SU-DHL-6 (cell line): ENCODE data around the gene ALDH1A3.

Experiments used
- H2AFZ ChIP-seq: fragments of 200-600 bp; sonication (generic); 2 replicates; pipeline ENCODE4 v1.6.1; 2014; ENCODE audit warnings: low read depth, mild to moderate bottlenecking, moderate library complexity, mixed read lengths, antibody characterized with exemption, low read length; ENCODE audit not compliant: severe bottlenecking
- H3F3A ChIP-seq: fragments of 200-600 bp; shearing (Covaris generic); 2 replicates; pipeline ENCODE4 v1.6.0; 2016; ENCODE audit warnings: antibody characterized with exemption, mild to moderate bottlenecking; ENCODE audit not compliant: insufficient read depth
- H3K27ac ChIP-seq: fragments of 200-600 bp; sonication (generic); 2 replicates; pipeline ENCODE4 v1.5.1; 2016; ENCODE audit warnings: low read depth, mild to moderate bottlenecking, low read length, moderate library complexity, mixed read lengths
- H3K27me3 ChIP-seq: fragments of 200-600 bp; sonication (generic), shearing (Covaris generic); 2 replicates; pipeline ENCODE4 v1.6.0; 2014; ENCODE audit warnings: mild to moderate bottlenecking, low read length
- H3K36me3 ChIP-seq: fragments of 200-600 bp; sonication (generic); 2 replicates; pipeline ENCODE4 v1.6.1; 2014; ENCODE audit warnings: mild to moderate bottlenecking, low read length, mixed read lengths
- H3K4me2 ChIP-seq: fragments of 300-600, 200-600 bp; shearing (Covaris generic), sonication (generic); 2 replicates; pipeline ENCODE4 v1.6.0; 2014; ENCODE audit warnings: low read length, low read depth, mild to moderate bottlenecking; ENCODE audit not compliant: poor library complexity, severe bottlenecking
- H3K4me3 ChIP-seq: fragments of 200-600 bp; sonication (generic); 2 replicates; pipeline ENCODE4 v1.5.1; 2014; ENCODE audit warnings: antibody characterized with exemption, low read length, mild to moderate bottlenecking, mixed read lengths; ENCODE audit not compliant: insufficient read depth, poor library complexity, severe bottlenecking
- H3K79me2 ChIP-seq: fragments of 200-600 bp; sonication (generic); 2 replicates; pipeline ENCODE4 v1.6.1; 2014; ENCODE audit warnings: mild to moderate bottlenecking, low read length, moderate library complexity; ENCODE audit not compliant: insufficient read depth
- H3K9ac ChIP-seq: fragments of 200-600 bp; sonication (generic); 2 replicates; pipeline ENCODE4 v1.7.0; 2014; ENCODE audit warnings: mild to moderate bottlenecking, low read length
- H3K9me2 ChIP-seq: fragments of 200-600 bp; sonication (generic); replicated peaks from 2 replicates; pipeline ENCODE4 v1.6.1; 2014; ENCODE audit warnings: low read length; ENCODE audit not compliant: insufficient read depth
- H3K9me3 ChIP-seq: fragments of 200-600 bp; sonication (generic); 2 replicates; pipeline ENCODE4 v1.6.1; 2014; ENCODE audit warnings: low read length, mixed read lengths; ENCODE audit not compliant: insufficient read depth
- H4K20me1 ChIP-seq: fragments of 200-600 bp; sonication (generic); 2 replicates; pipeline ENCODE4 v1.6.1; 2014; ENCODE audit warnings: low read depth, mild to moderate bottlenecking, antibody characterized with exemption, low read length, moderate library complexity, mixed read lengths
- CTCF ChIP-seq: fragments of 200-600 bp; sonication (generic); IDR thresholded peaks from one replicate; pipeline ENCODE4 v1.5.1; 2017; ENCODE audit warnings: antibody characterized with exemption, mild to moderate bottlenecking, low read length, moderate library complexity; ENCODE audit not compliant: insufficient read depth, poor library complexity, severe bottlenecking
- EZH2phosphoT487 ChIP-seq: fragments of 200-600 bp; sonication (generic), shearing (Covaris generic); conservative IDR thresholded peaks from 2 replicates; pipeline ENCODE4 v1.6.1; 2018; ENCODE audit warnings: mild to moderate bottlenecking, antibody characterized with exemption, low read length, moderate library complexity, mixed read lengths

ALDH1A3 gene

GRCh38 chr15:100844778-100845177 lies 34.9 kb upstream of the ALDH1A3 start:
- TF ChIP-seq CTCF (no peak), EZH2phosphoT487 (no peak)

GRCh38 chr15:100847194-100847593 lies 32.4 kb upstream of the ALDH1A3 start:
- H4K20me1 ChIP-seq = no peaks in the 10 kb centered on the region
- no peaks in the 10 kb centered on the region for H3K9me3 ChIP-seq
- no peak overlapping the region for H3K4me3 ChIP-seq
- H3K36me3 ChIP-seq = no peaks in the 10 kb centered on the region
- H3K79me2 ChIP-seq = no peaks in the 10 kb centered on the region
- no peak overlapping the region for H3K27ac ChIP-seq
- H3K27me3 ChIP-seq = no peaks in the 10 kb centered on the region
- no peak overlapping the region for H3K9ac ChIP-seq
- H2AFZ ChIP-seq = no peak overlapping the region
- no peak for TF ChIP-seq EZH2phosphoT487
- TF ChIP-seq CTCF = no peak
- no peaks in the 10 kb centered on the region for H3F3A ChIP-seq
- no peak overlapping the region for H3K4me2 ChIP-seq
- H3K9me2 ChIP-seq = no peaks in the 10 kb centered on the region

More at GRCh38 chr15:100844778-100845177, 34.9 kb upstream of the ALDH1A3 start:
- no peak overlapping the region for H3K9ac ChIP-seq
- no peaks in the 10 kb centered on the region for H3K9me3 ChIP-seq
- no peaks in the 10 kb centered on the region for H3F3A ChIP-seq
- no peaks in the 10 kb centered on the region for H4K20me1 ChIP-seq
- no peaks in the 10 kb centered on the region for H3K27me3 ChIP-seq
- H3K36me3 ChIP-seq = no peaks in the 10 kb centered on the region
- no peaks in the 10 kb centered on the region for H3K79me2 ChIP-seq
- no peak overlapping the region for H2AFZ ChIP-seq
- no peak overlapping the region for H3K4me2 ChIP-seq
- H3K4me3 ChIP-seq = no peak overlapping the region
- H3K27ac ChIP-seq = no peak overlapping the region
- no peaks in the 10 kb centered on the region for H3K9me2 ChIP-seq

- H4K20me1 ChIP-seq = no peaks in the 10 kb centered on the region
- H3K79me2 ChIP-seq = no peaks in the 10 kb centered on the region
- H3K36me3 ChIP-seq = no peaks in the 10 kb centered on the region
- no peaks in the 10 kb centered on the region for H3K9me3 ChIP-seq
- H3K27ac ChIP-seq = no peak overlapping the region
- no peak overlapping the region for H3K4me2 ChIP-seq
- no peaks in the 10 kb centered on the region for H3K9me2 ChIP-seq
- no peak for TF ChIP-seq EZH2phosphoT487
- TF ChIP-seq CTCF = no peak
- no peaks in the 10 kb centered on the region for H3K27me3 ChIP-seq
- no peaks in the 10 kb centered on the region for H3F3A ChIP-seq
- no peak overlapping the region for H3K4me3 ChIP-seq
- H3K9ac ChIP-seq = no peak overlapping the region
- H2AFZ ChIP-seq = no peak overlapping the region
These were observed 30.4 kb upstream of the ALDH1A3 start for GRCh38 chr15:100849021-100849854.
